HepG2 (cell line): ENCODE results near the gene NUP93. TPM values are rescaled to one million over a fixed set of nuclear protein-coding genes. Genes with fewer than 3 reads are reported as not detected.

Experiments used
- DPF2 ChIP-seq: sonication (generic); formaldehyde crosslinking; IDR thresholded peaks from 2 replicates; pipeline ENCODE4 v1.4.0; 2020; ENCODE audit warnings: mild to moderate bottlenecking, low read depth, missing genetic modification reagents, borderline replicate concordance
- ERF ChIP-seq: IDR thresholded peaks from 2 replicates; pipeline ENCODE4 v1.6.1; 2018; ENCODE audit warnings: missing biosample characterization, missing genetic modification reagents
- HNRNPLL ChIP-seq: fragments of 200-400 bp; formaldehyde crosslinking; IDR thresholded peaks from 2 replicates; pipeline ENCODE4 v1.6.1; 2017; ENCODE audit warnings: mild to moderate bottlenecking, low read depth, low read length; ENCODE audit not compliant: poor library complexity, severe bottlenecking
- MED1 ChIP-seq: sonication (generic); formaldehyde crosslinking; IDR thresholded peaks from 2 replicates; pipeline ENCODE4 v1.4.0; 2020; ENCODE audit warnings: missing genetic modification reagents
- NR2F1 ChIP-seq, 2 experiments: fragments of 450-650 bp in 1 of 2; formaldehyde crosslinking in 1 of 2; IDR thresholded peaks; 2 replicates each; pipeline versions ENCODE4 v1.5.0 to v1.6.1; 2016 to 2020; ENCODE audit warnings: mild to moderate bottlenecking in 1 of 2, missing compliant biosample characterization in 1 of 2, missing genetic modification reagents in 1 of 2, moderate library complexity in 1 of 2
- NR2F6 ChIP-seq, 2 experiments: IDR thresholded peaks; 2 replicates each; pipeline ENCODE4 v1.6.1; 2016; ENCODE audit warnings: antibody characterized with exemption in 1 of 2, mild to moderate bottlenecking in 1 of 2
- THAP11 ChIP-seq: IDR thresholded peaks from 2 replicates; pipeline ENCODE4 v1.6.1; 2016; ENCODE audit warnings: missing biosample characterization, missing genetic modification reagents
- TOE1 ChIP-seq: sonication (generic); formaldehyde crosslinking; IDR thresholded peaks from 2 replicates; pipeline ENCODE4 v1.4.0; 2020; ENCODE audit warnings: mild to moderate bottlenecking, missing genetic modification reagents
- WIZ ChIP-seq: sonication (generic); formaldehyde crosslinking; IDR thresholded peaks from 2 replicates; pipeline ENCODE4 v1.5.1; 2020; ENCODE audit warnings: mild to moderate bottlenecking, missing genetic modification reagents
- ZFX ChIP-seq: sonication (generic); formaldehyde crosslinking; IDR thresholded peaks from 2 replicates; pipeline ENCODE4 v1.4.0; 2020; ENCODE audit warnings: mild to moderate bottlenecking, low read depth, missing genetic modification reagents, moderate library complexity
- ZNF136 ChIP-seq: sonication (generic); formaldehyde crosslinking; IDR thresholded peaks from 2 replicates; pipeline ENCODE4 v1.8.1; 2022; ENCODE audit warnings: low read depth, mild to moderate bottlenecking, moderate library complexity, missing genetic modification reagents
- ZNF207 ChIP-seq: fragments of 450-650 bp; IDR thresholded peaks from 2 replicates; pipeline ENCODE4 v1.6.1; 2016; ENCODE audit warnings: antibody characterized with exemption, borderline replicate concordance
- ZNF256 ChIP-seq: sonication (generic); formaldehyde crosslinking; conservative IDR thresholded peaks from 2 replicates; pipeline ENCODE4 v1.4.0; 2020; ENCODE audit warnings: missing genetic modification reagents
- ZNF501 ChIP-seq: sonication (generic); formaldehyde crosslinking; IDR thresholded peaks from 2 replicates; pipeline ENCODE4 v1.5.1; 2020; ENCODE audit warnings: mild to moderate bottlenecking, moderate library complexity, missing genetic modification reagents
- ZNF530 ChIP-seq: sonication (generic); formaldehyde crosslinking; IDR thresholded peaks from 2 replicates; pipeline ENCODE4 v1.5.0; 2020; ENCODE audit warnings: low read depth, mild to moderate bottlenecking, missing genetic modification reagents
- ZNF605 ChIP-seq: sonication (generic); formaldehyde crosslinking; IDR thresholded peaks from 2 replicates; pipeline ENCODE4 v1.8.0; 2022; ENCODE audit warnings: mild to moderate bottlenecking, missing genetic modification reagents
- ZNF879 ChIP-seq: sonication (generic); formaldehyde crosslinking; IDR thresholded peaks from 2 replicates; pipeline ENCODE4 v1.8.1; 2023; ENCODE audit warnings: missing genetic modification reagents
- polyA plus RNA-seq, 8 experiments: library from polyadenylated mRNA; depleted of rRNA in 3 of 8; stranded (reverse) in 7 of 8; unstranded in 1 of 8; fragments of >200 nt; fragmentation: Illumina TruSeq in 4 of 8; extraction: Trizol in 4 of 8; gene quantifications; 2 replicates each; pipeline versions ENCODE4 v1.2.1 to v1.2.3, GENCODE V29; 2011 to 2016; ENCODE audit warnings: low read depth in 4 of 8, missing spikeins in 1 of 8, mixed read lengths in 1 of 8; ENCODE audit not compliant: insufficient read depth in 1 of 8
- total RNA-seq, 5 experiments: library from RNA; depleted of rRNA; stranded (reverse); fragments of >200 nt; fragmentation: Illumina TruSeq; extraction: Trizol; gene quantifications; 2 replicates each; pipeline ENCODE4 v1.2.3, GENCODE V29; 2016; ENCODE audit warnings: low read depth in 1 of 5
- TF ChIP-seq, protein P1 (sequence below): sonication (generic); formaldehyde crosslinking; IDR thresholded peaks from 2 replicates; pipeline ENCODE4 v1.8.0; 2022; ENCODE audit warnings: missing genetic modification reagents, mild to moderate bottlenecking, inconsistent platforms, borderline replicate concordance
- TF ChIP-seq, protein P2 (sequence below): sonication (generic); formaldehyde crosslinking; IDR thresholded peaks from 2 replicates; pipeline ENCODE4 v1.5.1; 2020; ENCODE audit warnings: missing genetic modification reagents, mild to moderate bottlenecking, borderline replicate concordance
- TF ChIP-seq, protein P3 (sequence below): sonication (generic); formaldehyde crosslinking; IDR thresholded peaks from 2 replicates; pipeline ENCODE4 v1.4.0; 2020; ENCODE audit warnings: missing genetic modification reagents, borderline replicate concordance

Gene NUP93
- total and polyA plus RNA-seq, 2 of the 13 experiments (the other 11 are each of a cell fraction or from before 2014, with no cell fraction given): 58.5 to 140 TPM

DNA sequence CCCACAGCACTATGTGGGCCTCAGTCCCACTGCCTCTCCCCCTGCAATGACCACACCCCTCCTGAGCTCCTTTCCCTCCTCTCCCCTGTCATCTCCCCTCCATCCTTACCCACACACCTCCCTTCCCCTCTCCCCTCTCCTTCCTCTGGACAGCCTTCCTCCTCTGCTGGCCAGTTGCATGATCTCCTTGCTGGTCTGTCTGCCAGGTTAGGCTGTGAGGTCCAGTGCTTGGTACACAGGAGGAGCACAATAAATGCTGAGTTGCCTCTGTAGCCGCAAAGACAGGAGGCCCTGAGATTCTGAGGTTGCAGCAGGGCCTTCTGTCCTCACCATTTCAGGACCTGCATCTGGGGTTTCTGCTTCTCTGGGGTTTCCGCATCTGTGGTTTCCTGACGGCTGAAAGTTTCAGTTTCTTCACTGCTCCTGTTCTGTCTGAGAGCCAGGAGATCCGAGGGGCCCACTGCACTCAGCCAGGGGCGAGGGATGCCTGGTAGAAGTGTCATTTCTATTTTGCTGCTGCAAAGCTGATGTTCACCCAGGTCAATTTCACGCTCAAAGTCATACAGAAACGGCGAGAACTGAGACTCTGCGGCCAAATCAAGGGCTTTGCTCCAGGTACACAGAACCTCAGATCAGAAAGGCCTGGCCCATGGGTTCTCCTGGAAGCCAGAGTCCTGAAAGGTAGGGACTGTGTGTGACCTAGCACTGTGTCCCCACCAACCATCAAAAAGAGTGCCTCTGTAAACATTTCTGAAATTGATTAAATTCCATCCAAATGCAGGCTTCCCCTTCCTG lies 130.5 kb downstream of the NUP93 start (continued):
- TF ChIP-seq TOE1 (CRISPR knock-in tag) (no peak), ZNF136 (CRISPR knock-in tag) (no peak), THAP11 (CRISPR knock-in tag) (no peak), ZNF256 (0 out of 2 replicates have a peak, but pooled peaks have one; percentile 60), ZNF530 (CRISPR knock-in tag) (no peak), WIZ (CRISPR knock-in tag) (no peak), ZNF501 (CRISPR knock-in tag) (0 out of 2 replicates have a peak, but pooled peaks have one; percentile 37), ERF (CRISPR knock-in tag) (no peak), ZNF605 (CRISPR knock-in tag) (0 out of 2 replicates have a peak, but pooled peaks have one; percentile 54), NR2F6 (IDR thresholded peaks at IDR 0.05) (no peak), NR2F6 (CRISPR knock-in tag; IDR thresholded peaks at IDR 0.05) (0 out of 2 replicates have a peak, but pooled peaks have one; percentile 19), MED1 (peak; percentile 34; the same call in 1 of the 2 replicates), ZNF879 (CRISPR knock-in tag) (no peak), ZFX (peak; percentile 45), DPF2 (no peak), ZNF207 (no peak), NR2F1 (CRISPR knock-in tag; IDR thresholded peaks at IDR 0.05) (no peak), HNRNPLL (no peak)
- TF ChIP-seq, protein P1, sequence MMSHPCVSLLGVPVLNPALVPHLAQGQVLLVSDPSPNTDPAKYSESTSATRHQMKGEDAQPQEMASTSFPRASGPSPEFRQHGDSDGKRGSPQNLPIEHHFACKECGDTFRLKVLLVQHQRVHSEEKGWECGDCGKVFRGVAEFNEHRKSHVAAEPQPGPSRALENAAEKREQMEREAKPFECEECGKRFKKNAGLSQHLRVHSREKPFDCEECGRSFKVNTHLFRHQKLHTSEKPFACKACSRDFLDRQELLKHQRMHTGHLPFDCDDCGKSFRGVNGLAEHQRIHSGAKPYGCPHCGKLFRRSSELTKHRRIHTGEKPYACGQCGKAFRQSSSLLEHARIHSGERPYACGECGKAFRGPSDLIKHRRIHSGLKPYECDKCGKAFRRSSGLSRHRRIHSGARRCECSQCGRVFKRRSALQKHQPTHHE (CRISPR knock-in tag): no peak
- TF ChIP-seq, protein P2, sequence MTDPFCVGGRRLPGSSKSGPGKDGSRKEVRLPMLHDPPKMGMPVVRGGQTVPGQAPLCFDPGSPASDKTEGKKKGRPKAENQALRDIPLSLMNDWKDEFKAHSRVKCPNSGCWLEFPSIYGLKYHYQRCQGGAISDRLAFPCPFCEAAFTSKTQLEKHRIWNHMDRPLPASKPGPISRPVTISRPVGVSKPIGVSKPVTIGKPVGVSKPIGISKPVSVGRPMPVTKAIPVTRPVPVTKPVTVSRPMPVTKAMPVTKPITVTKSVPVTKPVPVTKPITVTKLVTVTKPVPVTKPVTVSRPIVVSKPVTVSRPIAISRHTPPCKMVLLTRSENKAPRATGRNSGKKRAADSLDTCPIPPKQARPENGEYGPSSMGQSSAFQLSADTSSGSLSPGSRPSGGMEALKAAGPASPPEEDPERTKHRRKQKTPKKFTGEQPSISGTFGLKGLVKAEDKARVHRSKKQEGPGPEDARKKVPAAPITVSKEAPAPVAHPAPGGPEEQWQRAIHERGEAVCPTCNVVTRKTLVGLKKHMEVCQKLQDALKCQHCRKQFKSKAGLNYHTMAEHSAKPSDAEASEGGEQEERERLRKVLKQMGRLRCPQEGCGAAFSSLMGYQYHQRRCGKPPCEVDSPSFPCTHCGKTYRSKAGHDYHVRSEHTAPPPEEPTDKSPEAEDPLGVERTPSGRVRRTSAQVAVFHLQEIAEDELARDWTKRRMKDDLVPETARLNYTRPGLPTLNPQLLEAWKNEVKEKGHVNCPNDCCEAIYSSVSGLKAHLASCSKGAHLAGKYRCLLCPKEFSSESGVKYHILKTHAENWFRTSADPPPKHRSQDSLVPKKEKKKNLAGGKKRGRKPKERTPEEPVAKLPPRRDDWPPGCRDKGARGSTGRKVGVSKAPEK: no peak
- TF ChIP-seq, protein P3, sequence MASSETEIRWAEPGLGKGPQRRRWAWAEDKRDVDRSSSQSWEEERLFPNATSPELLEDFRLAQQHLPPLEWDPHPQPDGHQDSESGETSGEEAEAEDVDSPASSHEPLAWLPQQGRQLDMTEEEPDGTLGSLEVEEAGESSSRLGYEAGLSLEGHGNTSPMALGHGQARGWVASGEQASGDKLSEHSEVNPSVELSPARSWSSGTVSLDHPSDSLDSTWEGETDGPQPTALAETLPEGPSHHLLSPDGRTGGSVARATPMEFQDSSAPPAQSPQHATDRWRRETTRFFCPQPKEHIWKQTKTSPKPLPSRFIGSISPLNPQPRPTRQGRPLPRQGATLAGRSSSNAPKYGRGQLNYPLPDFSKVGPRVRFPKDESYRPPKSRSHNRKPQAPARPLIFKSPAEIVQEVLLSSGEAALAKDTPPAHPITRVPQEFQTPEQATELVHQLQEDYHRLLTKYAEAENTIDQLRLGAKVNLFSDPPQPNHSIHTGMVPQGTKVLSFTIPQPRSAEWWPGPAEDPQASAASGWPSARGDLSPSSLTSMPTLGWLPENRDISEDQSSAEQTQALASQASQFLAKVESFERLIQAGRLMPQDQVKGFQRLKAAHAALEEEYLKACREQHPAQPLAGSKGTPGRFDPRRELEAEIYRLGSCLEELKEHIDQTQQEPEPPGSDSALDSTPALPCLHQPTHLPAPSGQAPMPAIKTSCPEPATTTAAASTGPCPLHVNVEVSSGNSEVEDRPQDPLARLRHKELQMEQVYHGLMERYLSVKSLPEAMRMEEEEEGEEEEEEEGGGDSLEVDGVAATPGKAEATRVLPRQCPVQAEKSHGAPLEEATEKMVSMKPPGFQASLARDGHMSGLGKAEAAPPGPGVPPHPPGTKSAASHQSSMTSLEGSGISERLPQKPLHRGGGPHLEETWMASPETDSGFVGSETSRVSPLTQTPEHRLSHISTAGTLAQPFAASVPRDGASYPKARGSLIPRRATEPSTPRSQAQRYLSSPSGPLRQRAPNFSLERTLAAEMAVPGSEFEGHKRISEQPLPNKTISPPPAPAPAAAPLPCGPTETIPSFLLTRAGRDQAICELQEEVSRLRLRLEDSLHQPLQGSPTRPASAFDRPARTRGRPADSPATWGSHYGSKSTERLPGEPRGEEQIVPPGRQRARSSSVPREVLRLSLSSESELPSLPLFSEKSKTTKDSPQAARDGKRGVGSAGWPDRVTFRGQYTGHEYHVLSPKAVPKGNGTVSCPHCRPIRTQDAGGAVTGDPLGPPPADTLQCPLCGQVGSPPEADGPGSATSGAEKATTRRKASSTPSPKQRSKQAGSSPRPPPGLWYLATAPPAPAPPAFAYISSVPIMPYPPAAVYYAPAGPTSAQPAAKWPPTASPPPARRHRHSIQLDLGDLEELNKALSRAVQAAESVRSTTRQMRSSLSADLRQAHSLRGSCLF: 0 out of 2 replicates have a peak, but pooled peaks have one; percentile 57
